DOHH2 (cell line): ENCODE results near the gene SVIL.

Source experiments
- H3F3A ChIP-seq: fragments of 200-600 bp; sonication (generic), shearing (Covaris generic); 2 replicates; pipeline ENCODE4 v1.6.0; 2016; ENCODE audit warnings: antibody characterized with exemption, mild to moderate bottlenecking; ENCODE audit not compliant: control insufficient read depth, insufficient read depth
- H3K27ac ChIP-seq: fragments of 200-600 bp; sonication (generic); 2 replicates; pipeline ENCODE4 v1.5.1; 2014; ENCODE audit warnings: low read depth, mild to moderate bottlenecking, low read length, moderate library complexity
- H3K27me3 ChIP-seq: fragments of 200-600 bp; sonication (generic); 2 replicates; pipeline ENCODE4 v1.6.1; 2014; ENCODE audit warnings: mild to moderate bottlenecking, low read length, mixed read lengths; ENCODE audit not compliant: control insufficient read depth
- H3K36me3 ChIP-seq: fragments of 200-600 bp; sonication (generic); 2 replicates; pipeline ENCODE4 v1.6.1; 2014; ENCODE audit warnings: mild to moderate bottlenecking, low read length, moderate library complexity, mixed read lengths; ENCODE audit not compliant: control insufficient read depth
- H3K4me1 ChIP-seq: fragments of 200-600 bp; sonication (generic); 2 replicates; pipeline ENCODE4 v1.6.1; 2014; ENCODE audit warnings: mild to moderate bottlenecking, low read length, mixed read lengths; ENCODE audit not compliant: control insufficient read depth
- H3K4me2 ChIP-seq: fragments of 200-600 bp; sonication (generic); 2 replicates; pipeline ENCODE4 v1.6.0; 2014; ENCODE audit warnings: mild to moderate bottlenecking, low read length, moderate library complexity
- H3K4me3 ChIP-seq: fragments of 200-600 bp; sonication (generic); 2 replicates; pipeline ENCODE4 v1.5.1; 2014; ENCODE audit warnings: mild to moderate bottlenecking, low read length, mixed read lengths
- H3K79me2 ChIP-seq: fragments of 200-600 bp; sonication (generic); 2 replicates; pipeline ENCODE4 v1.6.1; 2014; ENCODE audit warnings: mild to moderate bottlenecking, low read length, mixed read lengths; ENCODE audit not compliant: control insufficient read depth
- H3K9me2 ChIP-seq: fragments of 200-600 bp; sonication (generic); replicated peaks from 2 replicates; pipeline ENCODE4 v1.6.1; 2014; ENCODE audit warnings: mild to moderate bottlenecking, low read length, mixed read lengths; ENCODE audit not compliant: control insufficient read depth
- H3K9me3 ChIP-seq: fragments of 200-600 bp; sonication (generic); 2 replicates; pipeline ENCODE4 v1.6.1; 2014; ENCODE audit warnings: antibody characterized with exemption, low read length, mixed read lengths; ENCODE audit not compliant: control insufficient read depth, insufficient read depth
- H4K20me1 ChIP-seq: fragments of 200-600 bp; sonication (generic); 2 replicates; pipeline ENCODE4 v1.6.0; 2014; ENCODE audit warnings: low read depth, mild to moderate bottlenecking, antibody characterized with exemption, low read length, moderate library complexity; ENCODE audit not compliant: control insufficient read depth, insufficient read depth
- CTCF ChIP-seq: fragments of 200-600 bp; sonication (generic); IDR thresholded peaks from one replicate; pipeline ENCODE4 v1.5.1; 2014; ENCODE audit warnings: antibody characterized with exemption, mild to moderate bottlenecking, low read depth, low read length; ENCODE audit not compliant: poor library complexity, severe bottlenecking
- EZH2phosphoT487 ChIP-seq: fragments of 200-600 bp; sonication (generic); IDR thresholded peaks from 2 replicates; pipeline ENCODE4 v1.6.1; 2017; ENCODE audit warnings: borderline replicate concordance, mild to moderate bottlenecking, antibody characterized with exemption, low read length, moderate library complexity, mixed read lengths

SVIL gene

DNA sequence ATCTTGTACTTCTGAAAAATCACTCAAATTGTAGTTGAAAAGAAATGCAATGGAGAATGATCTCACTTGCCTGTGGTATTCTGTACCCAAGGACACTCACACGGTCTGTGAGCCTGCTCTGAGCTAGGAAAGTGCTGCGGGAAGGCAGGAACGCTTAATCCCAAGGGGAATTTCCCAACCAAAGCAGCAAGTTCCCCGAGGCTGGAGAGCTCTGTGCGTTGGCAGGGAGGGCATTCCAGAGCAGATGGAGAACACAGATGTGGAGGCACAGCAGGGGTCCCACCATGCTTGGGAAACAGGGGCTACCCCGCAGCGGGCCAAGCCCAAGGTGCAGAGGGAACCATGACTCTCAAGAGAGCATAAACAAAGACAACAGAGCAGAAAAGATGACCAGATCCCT is 13.6 kb downstream of the SVIL start:
- TF ChIP-seq CTCF (no peak), EZH2phosphoT487 (no peak)
- H3K9me2 ChIP-seq: no peaks in the 10 kb centered on the region
- no peaks in the 10 kb centered on the region for H3K4me1 ChIP-seq
- H3K4me3 ChIP-seq: no peak overlapping the region
- H3K27ac ChIP-seq: no peak overlapping the region
- no peaks in the 10 kb centered on the region for H3F3A ChIP-seq
- no peak overlapping the region for H3K4me2 ChIP-seq
- no peaks in the 10 kb centered on the region for H3K79me2 ChIP-seq
- H4K20me1 ChIP-seq: no peaks in the 10 kb centered on the region
- no peaks in the 10 kb centered on the region for H3K27me3 ChIP-seq
- no peaks in the 10 kb centered on the region for H3K9me3 ChIP-seq
- H3K36me3 ChIP-seq: no peaks in the 10 kb centered on the region

DNA sequence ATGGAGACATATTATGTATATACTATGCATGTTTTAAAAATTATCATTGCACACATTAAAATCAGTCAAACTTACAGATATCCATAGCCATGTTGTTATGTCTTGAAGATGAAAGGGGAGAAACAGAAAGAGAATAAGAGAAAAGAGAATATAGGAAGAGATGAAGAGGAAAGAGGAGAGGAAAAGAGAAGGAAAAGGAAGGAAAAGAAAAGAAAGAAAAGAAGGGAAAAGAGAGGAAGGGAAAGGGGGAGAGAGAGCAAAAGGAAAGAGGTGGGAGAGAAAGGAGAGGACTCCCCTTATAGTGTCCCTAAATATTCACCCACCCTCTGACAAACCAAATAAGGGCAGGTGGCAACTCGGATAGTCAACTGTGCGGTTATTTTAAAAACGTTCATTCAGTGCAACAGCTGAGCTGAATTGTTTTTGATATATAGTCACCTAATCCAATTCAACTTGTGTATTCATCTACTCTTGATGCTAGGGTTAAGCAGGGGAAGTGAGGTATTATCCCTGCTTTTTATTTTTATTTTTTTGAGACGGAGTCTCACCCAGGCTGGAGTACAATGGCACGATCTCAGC is 14.6 kb downstream of the SVIL start:
- Histone ChIP-seq H3K79me2 (no peaks in the 10 kb centered on the region), H4K20me1 (no peaks in the 10 kb centered on the region), H3K27me3 (no peaks in the 10 kb centered on the region), H3K9me3 (no peaks in the 10 kb centered on the region), H3K4me3 (no peak overlapping the region), H3K27ac (no peak overlapping the region), H3K4me1 (no peaks in the 10 kb centered on the region), H3F3A (no peaks in the 10 kb centered on the region), H3K36me3 (no peaks in the 10 kb centered on the region), H3K9me2 (no peaks in the 10 kb centered on the region), H3K4me2 (no peak overlapping the region)
- no peak for TF ChIP-seq EZH2phosphoT487
- no peak for TF ChIP-seq CTCF

- H3K9me2 ChIP-seq: no peaks in the 10 kb centered on the region
- H3K79me2 ChIP-seq: no peaks in the 10 kb centered on the region
- H3K4me3 ChIP-seq: no peak overlapping the region
- H3K27ac ChIP-seq: no peak overlapping the region
- no peaks in the 10 kb centered on the region for H3K9me3 ChIP-seq
- H3K36me3 ChIP-seq: no peaks in the 10 kb centered on the region
- no peak overlapping the region for H3K4me2 ChIP-seq
- H3K4me1 ChIP-seq: no peaks in the 10 kb centered on the region
- H3K27me3 ChIP-seq: no peaks in the 10 kb centered on the region
- no peaks in the 10 kb centered on the region for H4K20me1 ChIP-seq
- no peaks in the 10 kb centered on the region for H3F3A ChIP-seq
- TF ChIP-seq CTCF (no peak), EZH2phosphoT487 (no peak)
These were observed 15.5 kb downstream of the SVIL start for GRCh38 chr10:29619241-29619669.
